Osteocyte (in vitro differentiated cells): ENCODE measurements around the gene CMBL. TPM values are rescaled to one million over a fixed set of nuclear protein-coding genes. Genes with fewer than 3 reads are reported as not detected.

ENCODE experiments used
- DNase-seq: peaks from one replicate; pipeline ENCODE4 v3.0.0; 2021; ENCODE audit warnings: mixed read lengths; ENCODE audit not compliant: unreplicated experiment; ENCODE audit errors: extremely low spot score
- H3K27ac Mint-ChIP-seq: one replicate; pipeline ENCODE4 v1.8.0; 2021; ENCODE audit warnings: mild to moderate bottlenecking, mixed read lengths; ENCODE audit not compliant: unreplicated experiment
- H3K27me3 Mint-ChIP-seq: one replicate; pipeline ENCODE4 v1.8.0; 2021; ENCODE audit warnings: mixed read lengths; ENCODE audit not compliant: unreplicated experiment
- H3K36me3 Mint-ChIP-seq: one replicate; pipeline ENCODE4 v1.8.0; 2021; ENCODE audit warnings: mixed read lengths; ENCODE audit not compliant: unreplicated experiment
- H3K4me1 Mint-ChIP-seq: one replicate; pipeline ENCODE4 v1.8.0; 2021; ENCODE audit warnings: mixed read lengths; ENCODE audit not compliant: unreplicated experiment
- H3K4me3 Mint-ChIP-seq: one replicate; pipeline ENCODE4 v1.8.0; 2021; ENCODE audit warnings: mild to moderate bottlenecking, moderate library complexity, mixed read lengths; ENCODE audit not compliant: unreplicated experiment
- H3K9me3 Mint-ChIP-seq: one replicate; pipeline ENCODE4 v1.8.0; 2021; ENCODE audit warnings: mixed read lengths; ENCODE audit not compliant: unreplicated experiment
- CTCF ChIP-seq: fragments of 200-600 bp; sonication (generic); IDR thresholded peaks from 2 replicates; pipeline ENCODE4 v1.5.0; 2021; ENCODE audit warnings: antibody characterized with exemption, mild to moderate bottlenecking, moderate library complexity
- total RNA-seq: library from RNA; stranded (reverse); gene quantifications from 2 replicates; pipeline ENCODE4 v1.2.1, GENCODE V29; 2021

The CMBL gene
- total RNA-seq, 1 donor from 2014 or later = 23.3 TPM

- H3K27me3 Mint-ChIP-seq = no peaks in the 10 kb centered on the region
- H3K27ac Mint-ChIP-seq = no peak overlapping the region
- no peak for DNase-seq
- no peak overlapping the region for H3K4me3 Mint-ChIP-seq
- H3K9me3 Mint-ChIP-seq = no peaks in the 10 kb centered on the region
- H3K36me3 Mint-ChIP-seq = peaks cover 51% of the 10 kb centered on the region
- peaks cover 6% of the 10 kb centered on the region for H3K4me1 Mint-ChIP-seq
- no peak for TF ChIP-seq CTCF
Measured at GRCh38 chr5:10262995-10263394, 44.7 kb downstream of the CMBL start.

DNA sequence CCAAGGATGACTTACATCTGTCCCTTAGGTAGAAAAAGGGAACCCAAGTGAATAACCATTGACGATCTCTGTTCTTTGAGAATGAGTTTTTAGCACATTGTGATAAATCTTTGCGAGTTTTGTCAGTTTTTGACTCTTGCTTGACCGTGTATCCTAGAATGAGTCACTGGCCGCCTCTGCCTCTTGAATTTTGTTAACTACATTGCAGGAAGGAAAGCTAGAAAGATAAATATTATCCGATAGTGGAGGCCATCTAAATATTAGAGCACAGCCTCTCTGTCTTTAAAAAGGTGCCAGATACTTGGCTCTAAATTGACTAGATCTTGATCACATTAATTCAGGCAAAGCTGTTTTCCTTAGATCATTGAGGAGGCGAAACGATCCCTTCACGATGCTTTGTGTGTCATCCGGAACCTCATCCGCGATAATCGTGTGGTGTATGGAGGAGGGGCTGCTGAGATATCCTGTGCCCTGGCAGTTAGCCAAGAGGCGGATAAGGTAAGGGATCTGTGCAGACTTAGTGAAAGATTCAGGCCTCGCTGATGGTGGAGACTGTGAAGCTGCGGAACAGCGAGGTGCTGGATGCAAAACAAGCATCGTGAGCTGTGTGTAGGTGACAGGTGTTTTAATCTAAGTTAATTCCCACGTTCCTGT, 45.5 kb downstream of the CMBL start:
- peaks cover under 1% of the 10 kb centered on the region for H3K4me1 Mint-ChIP-seq
- H3K36me3 Mint-ChIP-seq = peaks cover 55% of the 10 kb centered on the region
- no peak for DNase-seq
- H3K27me3 Mint-ChIP-seq = no peaks in the 10 kb centered on the region
- H3K9me3 Mint-ChIP-seq = no peaks in the 10 kb centered on the region
- H3K27ac Mint-ChIP-seq = no peak overlapping the region
- no peak for TF ChIP-seq CTCF
- H3K4me3 Mint-ChIP-seq = no peak overlapping the region

GRCh38 chr5:10261065-10261464, 46.6 kb downstream of the CMBL start:
- H3K36me3 Mint-ChIP-seq = peaks cover 61% of the 10 kb centered on the region
- no peaks in the 10 kb centered on the region for H3K27me3 Mint-ChIP-seq
- H3K9me3 Mint-ChIP-seq = no peaks in the 10 kb centered on the region
- no peak for TF ChIP-seq CTCF
- H3K4me1 Mint-ChIP-seq = no peaks in the 10 kb centered on the region
- DNase-seq = no peak
- H3K4me3 Mint-ChIP-seq = no peak overlapping the region
- H3K27ac Mint-ChIP-seq = no peak overlapping the region

DNA sequence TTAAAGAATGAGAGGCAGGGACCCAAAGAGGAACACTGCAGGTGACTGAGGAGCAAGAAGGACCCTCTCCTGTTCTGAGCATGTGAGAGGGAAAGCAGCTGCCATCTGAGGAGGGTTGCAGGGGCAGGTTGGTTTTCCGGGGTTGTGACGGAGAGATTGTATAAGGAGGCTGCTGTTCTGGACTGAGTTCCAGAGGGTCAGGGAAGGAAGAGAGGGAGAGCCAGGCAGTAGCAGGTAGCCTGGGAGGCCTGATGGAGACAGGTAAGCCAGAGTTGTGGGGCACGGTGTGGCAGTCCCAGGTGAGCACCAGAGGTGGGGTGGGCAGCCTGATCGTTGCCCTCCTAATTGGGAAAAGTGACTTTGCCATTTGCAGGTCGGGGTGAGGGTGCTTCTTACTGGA, 47.8 kb downstream of the CMBL start:
- Mint-ChIP-seq H3K36me3 (peaks cover 65% of the 10 kb centered on the region), H3K27ac (no peak overlapping the region), H3K4me1 (no peaks in the 10 kb centered on the region), H3K9me3 (no peaks in the 10 kb centered on the region), H3K4me3 (no peak overlapping the region), H3K27me3 (no peaks in the 10 kb centered on the region)
- DNase-seq = no peak
- no peak for TF ChIP-seq CTCF

DNA sequence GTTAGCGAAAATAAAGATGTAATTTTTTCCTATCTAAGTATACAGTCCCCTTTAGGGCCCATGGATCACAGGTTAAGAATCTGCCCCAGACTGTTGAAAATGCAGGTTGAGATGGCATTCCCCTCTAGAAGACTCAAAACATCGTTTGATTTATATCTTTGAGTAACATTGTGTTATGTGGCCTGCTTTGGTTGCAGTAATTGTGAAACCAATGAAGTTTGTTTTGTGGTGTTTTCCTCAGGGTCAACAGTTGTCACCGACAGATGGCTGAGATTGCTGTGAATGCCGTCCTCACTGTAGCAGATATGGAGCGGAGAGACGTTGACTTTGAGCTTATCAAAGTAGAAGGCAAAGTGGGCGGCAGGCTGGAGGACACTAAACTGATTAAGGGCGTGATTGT, 49.8 kb downstream of the CMBL start:
- H3K9me3 Mint-ChIP-seq = no peaks in the 10 kb centered on the region
- H3K36me3 Mint-ChIP-seq = peaks cover 64% of the 10 kb centered on the region
- H3K27me3 Mint-ChIP-seq = no peaks in the 10 kb centered on the region
- no peak for DNase-seq
- H3K27ac Mint-ChIP-seq = no peak overlapping the region
- no peak for TF ChIP-seq CTCF
- peaks cover 5% of the 10 kb centered on the region for H3K4me1 Mint-ChIP-seq
- H3K4me3 Mint-ChIP-seq = no peak overlapping the region
